Caco-2 (cell line): ENCODE measurements around the gene UBE3C. TPM values are rescaled to one million over a fixed set of nuclear protein-coding genes. Genes with fewer than 3 reads are reported as not detected.

Experiments
- BruUV-seq: library from RNA; stranded (reverse); fragments of 400-500 nt; replicated peaks from 2 replicates; lab custom pipeline; 2021; lab: Mats Ljungman, UMichigan
- CTCF ChIA-PET: fragments of 300-600 bp; sonication (Branson Sonifier 250); formaldehyde crosslinking; loops from one replicate; lab custom pipeline; 2022; ENCODE audit warnings: antibody characterized with exemption; lab: Charles Lee
- POLR2A ChIA-PET: fragments of 300-600 bp; sonication (Branson Sonifier 250); formaldehyde crosslinking; loops from one replicate; lab custom pipeline; 2022; ENCODE audit warnings: antibody characterized with exemption; lab: Charles Lee
- DNase-seq, 2 experiments: peaks; one replicate each; pipeline versions ENCODE4 v3.0.0 to v3.0.0-alpha.2; 2020 to 2022
- H3K27me3 ChIP-seq: replicated peaks from 2 replicates; pipeline ENCODE4 v1.6.0; 2011; ENCODE audit warnings: low read length; ENCODE audit not compliant: control insufficient read depth, insufficient read depth
- H3K36me3 ChIP-seq: 2 replicates; pipeline ENCODE4 v1.5.1; 2011; ENCODE audit warnings: low read length; ENCODE audit not compliant: control insufficient read depth, insufficient read depth
- H3K4me1 ChIP-seq: fragments of 250-450 bp; sonication (Bioruptor Pico); 2 replicates; pipeline ENCODE4 v1.5.1; 2020; ENCODE audit warnings: mild to moderate bottlenecking
- H3K4me3 ChIP-seq: 2 replicates; pipeline ENCODE4 v1.5.1; 2011; ENCODE audit warnings: low read depth, mild to moderate bottlenecking, control low read depth, low read length
- H3K9me3 ChIP-seq: fragments of 250-450 bp; sonication (Bioruptor Pico); 2 replicates; pipeline ENCODE4 v1.5.1; 2020; ENCODE audit warnings: mild to moderate bottlenecking, moderate library complexity
- H3K27ac Mint-ChIP-seq: one replicate; pipeline ENCODE4 v1.8.0; 2022; ENCODE audit warnings: mixed read lengths; ENCODE audit not compliant: unreplicated experiment
- H3K27me3 Mint-ChIP-seq: one replicate; pipeline ENCODE4 v1.8.0; 2022; ENCODE audit warnings: mixed read lengths; ENCODE audit not compliant: insufficient read depth, unreplicated experiment
- H3K36me3 Mint-ChIP-seq: one replicate; pipeline ENCODE4 v1.8.0; 2022; ENCODE audit warnings: mild to moderate bottlenecking, mixed read lengths; ENCODE audit not compliant: insufficient read depth, unreplicated experiment
- H3K4me1 Mint-ChIP-seq: one replicate; pipeline ENCODE4 v1.8.0; 2022; ENCODE audit warnings: low read depth, mixed read lengths; ENCODE audit not compliant: unreplicated experiment
- H3K4me3 Mint-ChIP-seq: one replicate; pipeline ENCODE4 v1.8.0; 2022; ENCODE audit warnings: mild to moderate bottlenecking, moderate library complexity, mixed read lengths; ENCODE audit not compliant: unreplicated experiment
- H3K9me3 Mint-ChIP-seq: one replicate; pipeline ENCODE4 v1.8.0; 2022; ENCODE audit warnings: mixed read lengths; ENCODE audit not compliant: unreplicated experiment
- intact Hi-C: fragments of 100-400 bp; cut with micrococcal nuclease; formaldehyde crosslinking; loops from one replicate; pipeline ENCODE4 v1.10.0; 2022; ENCODE audit not compliant: unreplicated experiment
- total RNA-seq: library from RNA; stranded (reverse); gene quantifications from 2 replicates; pipeline ENCODE4 v1.2.3, GENCODE V29; 2022
- TF ChIP-seq, protein P1 (sequence below), 2 experiments: fragments of 200-600 bp in 1 of 2; IDR thresholded peaks; 1 replicate in 1 of 2; 2 replicates in 1 of 2; pipeline versions ENCODE4 v1.5.1 to v1.8.0; 2011 to 2022; ENCODE audit warnings: antibody characterized with exemption in 1 of 2, control low read depth in 1 of 2, inconsistent platforms in 1 of 2, low read depth in 1 of 2, low read length in 1 of 2, mild to moderate bottlenecking in 1 of 2, moderate library complexity in 1 of 2; ENCODE audit not compliant: insufficient read depth in 1 of 2, severe bottlenecking in 1 of 2, unreplicated experiment in 1 of 2

UBE3C gene
- total RNA-seq, 1 experiment from 2014 or later = 76.1 TPM

DNA sequence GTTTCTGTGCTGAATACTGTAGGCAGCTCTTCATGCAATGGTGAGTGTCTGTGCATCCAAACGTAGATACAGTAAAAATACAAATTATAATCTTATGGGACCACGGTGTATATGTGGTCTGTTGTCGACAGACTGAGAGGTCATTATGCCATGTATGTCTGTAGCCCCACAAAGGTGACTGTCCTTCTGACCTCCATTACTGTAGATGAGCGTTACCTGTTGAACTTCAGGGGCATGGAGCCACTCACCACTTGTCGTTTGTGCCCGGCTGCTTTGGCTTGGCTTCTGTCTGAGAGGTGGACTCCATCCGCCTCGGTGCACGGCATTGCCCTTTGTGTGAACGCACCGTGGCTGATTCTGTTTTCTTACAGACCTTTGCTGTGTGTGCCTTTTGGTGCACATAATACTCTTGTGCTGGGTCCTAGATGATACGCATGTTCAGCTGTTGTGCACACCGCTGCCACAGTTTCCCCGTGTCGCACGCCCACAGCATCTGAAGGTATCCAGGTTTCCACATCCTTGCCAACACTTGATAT is 2.9 kb downstream of the UBE3C start:
- DNase-seq = no peak
- TF ChIP-seq, protein P1, sequence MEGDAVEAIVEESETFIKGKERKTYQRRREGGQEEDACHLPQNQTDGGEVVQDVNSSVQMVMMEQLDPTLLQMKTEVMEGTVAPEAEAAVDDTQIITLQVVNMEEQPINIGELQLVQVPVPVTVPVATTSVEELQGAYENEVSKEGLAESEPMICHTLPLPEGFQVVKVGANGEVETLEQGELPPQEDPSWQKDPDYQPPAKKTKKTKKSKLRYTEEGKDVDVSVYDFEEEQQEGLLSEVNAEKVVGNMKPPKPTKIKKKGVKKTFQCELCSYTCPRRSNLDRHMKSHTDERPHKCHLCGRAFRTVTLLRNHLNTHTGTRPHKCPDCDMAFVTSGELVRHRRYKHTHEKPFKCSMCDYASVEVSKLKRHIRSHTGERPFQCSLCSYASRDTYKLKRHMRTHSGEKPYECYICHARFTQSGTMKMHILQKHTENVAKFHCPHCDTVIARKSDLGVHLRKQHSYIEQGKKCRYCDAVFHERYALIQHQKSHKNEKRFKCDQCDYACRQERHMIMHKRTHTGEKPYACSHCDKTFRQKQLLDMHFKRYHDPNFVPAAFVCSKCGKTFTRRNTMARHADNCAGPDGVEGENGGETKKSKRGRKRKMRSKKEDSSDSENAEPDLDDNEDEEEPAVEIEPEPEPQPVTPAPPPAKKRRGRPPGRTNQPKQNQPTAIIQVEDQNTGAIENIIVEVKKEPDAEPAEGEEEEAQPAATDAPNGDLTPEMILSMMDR (IDR thresholded peaks at IDR 0.05; ENCODE audit: insufficient read depth in 1 of 2, low read depth in 1 of 2, low read length in 1 of 2, severe bottlenecking in 1 of 2, unreplicated experiment in 1 of 2) = no peak
- Mint-ChIP-seq H3K27me3 (no peaks in the 10 kb centered on the region), H3K9me3 (no peaks in the 10 kb centered on the region), H3K4me1 (peaks cover 30% of the 10 kb centered on the region), H3K4me3 (no peak overlapping the region), H3K36me3 (peaks cover 54% of the 10 kb centered on the region), H3K27ac (no peak overlapping the region)
- no TSS peak for BruUV-seq
- no peaks in the 10 kb centered on the region for H3K9me3 ChIP-seq
- H3K27me3 ChIP-seq = no peaks in the 10 kb centered on the region
- peaks cover 10% of the 10 kb centered on the region for H3K4me1 ChIP-seq
- H3K4me3 ChIP-seq = no peak overlapping the region
- intact Hi-C loops = no loop called here
- ChIA-PET POLR2A (no interaction called here), CTCF (no interaction called here)
- peaks cover 6% of the 10 kb centered on the region for H3K36me3 ChIP-seq

DNA sequence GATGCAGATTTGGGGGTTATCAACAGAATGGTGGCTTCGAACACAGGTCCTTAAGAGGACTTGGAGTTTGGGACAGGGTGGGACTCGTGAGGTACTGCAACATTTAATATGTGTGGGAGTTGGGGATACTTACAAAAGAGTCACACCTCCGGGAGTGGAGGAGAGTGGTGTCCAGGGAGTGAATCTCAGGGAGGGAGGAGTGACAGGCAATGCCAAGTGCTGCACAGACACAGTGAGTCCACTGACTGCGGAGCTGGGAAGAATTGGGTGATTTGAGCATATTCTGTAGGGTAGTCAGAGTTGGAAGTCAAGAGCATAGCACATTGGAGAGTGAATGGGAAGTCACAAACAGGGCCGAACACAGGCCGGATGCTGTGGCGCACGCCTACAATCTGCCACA is 5.1 kb downstream of the UBE3C start:
- no peak overlapping the region for H3K4me3 Mint-ChIP-seq
- Histone ChIP-seq H3K36me3 (peaks cover 6% of the 10 kb centered on the region), H3K9me3 (no peaks in the 10 kb centered on the region), H3K4me3 (no peak overlapping the region), H3K4me1 (peaks cover 10% of the 10 kb centered on the region), H3K27me3 (no peaks in the 10 kb centered on the region)
- H3K27ac Mint-ChIP-seq = no peak overlapping the region
- H3K9me3 Mint-ChIP-seq = no peaks in the 10 kb centered on the region
- TF ChIP-seq, protein P1 (IDR thresholded peaks at IDR 0.05; ENCODE audit: insufficient read depth in 1 of 2, low read depth in 1 of 2, low read length in 1 of 2, severe bottlenecking in 1 of 2, unreplicated experiment in 1 of 2) = no peak
- intact Hi-C loops = no loop called here
- peaks cover 28% of the 10 kb centered on the region for H3K4me1 Mint-ChIP-seq
- ChIA-PET POLR2A (no interaction called here), CTCF (no interaction called here)
- peaks cover 62% of the 10 kb centered on the region for H3K36me3 Mint-ChIP-seq
- no peaks in the 10 kb centered on the region for H3K27me3 Mint-ChIP-seq
- no TSS peak for BruUV-seq
- no peak for DNase-seq

DNA sequence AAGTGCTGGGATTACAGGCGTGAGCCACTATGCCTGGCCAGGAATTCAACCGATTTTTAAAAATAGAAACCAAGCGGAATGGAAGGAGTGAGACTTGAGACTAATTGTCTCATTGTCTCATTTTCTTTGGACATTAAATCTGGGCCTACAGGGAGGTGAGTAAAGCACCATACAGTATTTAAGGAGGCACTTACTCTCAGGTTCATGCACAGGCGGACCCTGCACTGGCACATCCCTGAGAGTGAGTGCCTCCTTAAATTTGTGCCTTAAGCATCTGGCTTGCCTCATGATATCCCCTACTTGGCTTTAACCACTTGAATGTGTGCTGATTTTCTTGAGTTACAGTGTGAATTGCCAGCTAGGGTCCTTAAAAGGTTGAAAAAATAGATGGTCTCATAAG is 10.6 kb downstream of the UBE3C start:
- H3K27me3 Mint-ChIP-seq = no peaks in the 10 kb centered on the region
- H3K36me3 ChIP-seq = no peaks in the 10 kb centered on the region
- ChIA-PET CTCF (no interaction called here), POLR2A (no interaction called here)
- BruUV-seq = no TSS peak
- H3K27ac Mint-ChIP-seq = no peak overlapping the region
- TF ChIP-seq, protein P1 (IDR thresholded peaks at IDR 0.05; ENCODE audit: insufficient read depth in 1 of 2, low read depth in 1 of 2, low read length in 1 of 2, severe bottlenecking in 1 of 2, unreplicated experiment in 1 of 2) = no peak
- no peaks in the 10 kb centered on the region for H3K9me3 Mint-ChIP-seq
- H3K36me3 Mint-ChIP-seq = peaks cover 41% of the 10 kb centered on the region
- H3K27me3 ChIP-seq = no peaks in the 10 kb centered on the region
- H3K4me1 Mint-ChIP-seq = peaks cover 2% of the 10 kb centered on the region
- DNase-seq = no peak
- intact Hi-C loops = no loop called here
- no peaks in the 10 kb centered on the region for H3K4me1 ChIP-seq
- H3K4me3 ChIP-seq = no peak overlapping the region
- H3K4me3 Mint-ChIP-seq = no peak overlapping the region
- H3K9me3 ChIP-seq = no peaks in the 10 kb centered on the region
